HS-5 (cell line): Measurements from ENCODE around the gene TMCC2.

Experiments used
- DNase-seq: peaks from one replicate; pipeline ENCODE4 v3.0.0-alpha.2; 2012; ENCODE audit warnings: low read depth

The TMCC2 gene

DNA sequence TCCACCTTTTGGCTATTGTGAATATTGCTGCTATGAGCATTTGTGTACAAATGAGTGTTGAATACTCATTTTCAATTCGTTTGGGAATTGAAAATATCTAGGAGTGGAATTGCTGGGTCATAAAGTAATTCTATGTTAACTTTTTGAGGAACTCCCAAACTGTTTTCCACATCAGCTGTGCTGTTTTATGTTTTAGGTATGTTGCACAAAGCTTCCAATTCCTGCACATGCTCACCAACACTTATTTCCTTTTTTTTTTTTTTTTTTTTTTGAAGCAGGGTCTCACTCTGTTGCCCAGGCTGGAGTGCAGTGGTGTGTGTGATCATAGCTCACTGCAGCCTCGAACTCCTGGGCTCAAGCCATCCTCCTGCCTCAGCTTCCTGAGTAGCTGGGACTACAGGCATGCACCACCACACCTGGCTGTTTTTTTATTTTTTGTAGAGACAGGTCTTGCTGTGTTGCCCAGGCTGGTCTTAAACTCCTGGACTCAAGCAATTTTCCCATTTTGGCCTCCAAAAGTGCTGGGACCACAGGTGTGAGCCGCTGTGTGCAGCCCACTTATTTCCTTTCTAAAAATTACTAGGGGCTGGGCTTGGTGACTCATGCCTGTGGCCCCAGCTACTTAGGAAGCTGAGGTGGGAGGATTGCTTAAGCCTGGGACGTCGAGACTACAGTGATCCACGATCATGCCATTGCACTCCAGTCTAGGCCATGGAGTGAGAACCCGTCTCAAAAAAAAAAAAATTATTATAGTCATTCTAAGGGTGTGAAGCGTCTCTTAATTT is 33.4 kb downstream of the TMCC2 start:
- no peak for DNase-seq

DNA sequence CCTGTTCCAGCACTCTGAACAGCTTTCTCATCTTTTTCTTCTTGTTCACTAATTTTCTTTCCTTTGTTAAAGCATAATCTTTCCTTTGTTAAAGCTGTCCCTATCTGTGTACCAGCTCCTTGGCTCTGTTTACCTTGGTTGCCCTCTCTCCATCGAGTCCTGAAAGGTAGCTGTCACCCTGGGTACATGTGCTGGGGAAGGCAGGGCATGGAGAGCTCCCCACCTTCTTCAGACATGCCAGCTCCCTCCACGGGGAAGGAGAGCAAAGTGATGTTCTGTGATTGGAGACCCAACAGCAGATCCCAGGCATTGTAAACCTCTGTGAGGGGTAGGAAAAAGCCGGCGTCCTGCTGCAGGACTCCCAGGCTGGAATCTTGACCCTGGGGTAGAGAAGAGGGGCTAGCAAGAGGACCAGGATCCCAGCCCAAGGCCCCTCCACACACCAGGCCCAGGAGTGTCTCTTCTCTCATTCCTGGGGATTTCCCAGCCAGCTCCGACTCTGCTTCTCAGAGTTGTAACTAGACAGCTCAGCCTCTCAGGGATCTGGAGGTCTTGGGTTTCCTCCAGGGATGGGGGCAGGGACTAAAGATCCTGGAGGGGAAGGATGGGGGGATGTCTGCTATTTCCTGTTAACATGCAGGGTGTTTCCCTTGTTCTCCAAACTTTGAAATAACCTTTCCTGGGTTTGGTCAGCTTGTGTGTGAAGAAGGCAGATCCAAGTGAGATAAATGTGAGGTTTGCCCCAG is 34.4 kb downstream of the TMCC2 start:
- DNase-seq, result no peak

DNA sequence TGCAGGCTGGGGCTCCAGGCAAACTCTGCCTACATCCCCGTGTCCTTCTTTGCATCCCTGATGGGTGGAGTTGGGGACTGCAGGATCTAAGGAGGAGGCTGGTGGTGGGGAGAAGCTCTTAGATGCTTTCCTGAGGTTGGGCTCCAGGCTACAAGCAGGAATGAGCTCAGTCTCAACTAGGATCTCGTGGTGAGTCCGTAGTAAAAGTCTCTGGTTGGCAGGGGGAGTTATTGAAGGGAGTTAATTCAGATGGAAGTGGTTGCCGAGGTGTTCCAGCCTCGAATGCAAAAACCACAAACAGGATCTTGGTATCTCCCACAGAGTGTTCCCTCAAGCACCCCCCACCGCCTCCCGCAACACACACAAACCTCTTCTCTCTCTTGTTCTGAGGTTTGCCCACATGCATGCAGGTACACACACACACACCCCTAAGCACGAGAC is 35.0 kb downstream of the TMCC2 start:
- DNase-seq, result no peak

DNA sequence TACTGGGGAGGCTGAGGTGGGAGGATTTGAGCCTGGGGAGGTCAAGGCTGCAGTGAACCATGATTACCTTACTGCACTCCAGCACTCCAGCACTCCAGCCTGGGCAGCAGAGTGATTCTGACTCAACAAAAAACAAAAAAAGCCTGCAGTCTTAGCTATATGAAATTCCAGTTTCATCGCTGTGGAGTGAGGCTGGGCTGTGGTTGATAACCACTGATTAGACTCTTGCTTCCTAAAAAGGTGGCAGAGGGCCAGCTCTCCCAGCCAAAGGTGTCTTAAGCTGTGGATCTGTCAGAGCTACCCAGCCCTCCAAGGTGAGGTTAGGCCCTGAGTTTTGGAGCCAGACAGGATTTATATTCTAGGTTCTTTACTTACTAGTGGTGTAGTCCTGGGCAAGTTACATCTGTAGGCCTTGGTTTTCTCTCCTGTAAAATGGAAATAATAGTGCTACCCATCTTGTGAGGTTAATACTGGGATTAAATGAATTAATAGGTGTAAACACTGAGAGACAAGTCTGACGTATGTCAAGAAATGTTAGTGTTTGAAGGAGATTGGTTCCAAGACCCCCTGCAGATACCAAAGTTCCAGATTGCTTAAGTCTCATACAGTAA is 35.9 kb downstream of the TMCC2 start:
- no peak for DNase-seq

DNA sequence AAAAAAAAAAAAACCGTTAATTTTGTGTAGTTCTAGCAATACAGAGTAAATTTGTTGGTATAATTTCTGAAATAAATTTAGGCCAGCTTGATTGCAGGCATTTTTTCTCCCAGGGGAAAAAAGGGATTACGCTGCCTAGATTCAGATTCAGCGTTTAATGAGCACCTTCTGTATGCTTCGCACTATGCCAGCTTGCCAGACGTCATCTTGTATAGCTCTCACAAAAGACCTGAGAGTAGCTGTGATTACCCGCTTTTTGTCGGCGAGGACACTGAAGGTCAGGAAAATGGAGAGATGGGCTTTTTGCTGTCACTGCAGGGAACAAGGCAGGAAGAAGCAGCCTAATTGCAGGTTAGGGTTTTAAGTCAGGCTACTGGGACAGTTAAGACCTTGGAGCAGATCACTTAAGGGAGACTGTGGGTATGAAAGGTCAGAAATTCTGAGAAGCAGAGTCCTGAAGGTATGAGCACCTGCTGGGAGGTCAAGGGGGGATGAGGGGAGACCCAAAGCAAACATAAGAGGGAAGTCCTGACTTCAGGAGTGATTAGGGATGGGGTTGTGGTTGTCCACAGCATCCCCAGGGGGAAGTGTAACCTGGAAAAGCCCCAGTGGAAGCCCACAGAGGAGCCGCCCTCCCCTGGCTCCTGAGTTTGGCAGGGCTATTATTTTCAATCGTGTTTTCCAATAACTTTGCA is 39.0 kb downstream of the TMCC2 start:
- DNase-seq, result no peak

DNA sequence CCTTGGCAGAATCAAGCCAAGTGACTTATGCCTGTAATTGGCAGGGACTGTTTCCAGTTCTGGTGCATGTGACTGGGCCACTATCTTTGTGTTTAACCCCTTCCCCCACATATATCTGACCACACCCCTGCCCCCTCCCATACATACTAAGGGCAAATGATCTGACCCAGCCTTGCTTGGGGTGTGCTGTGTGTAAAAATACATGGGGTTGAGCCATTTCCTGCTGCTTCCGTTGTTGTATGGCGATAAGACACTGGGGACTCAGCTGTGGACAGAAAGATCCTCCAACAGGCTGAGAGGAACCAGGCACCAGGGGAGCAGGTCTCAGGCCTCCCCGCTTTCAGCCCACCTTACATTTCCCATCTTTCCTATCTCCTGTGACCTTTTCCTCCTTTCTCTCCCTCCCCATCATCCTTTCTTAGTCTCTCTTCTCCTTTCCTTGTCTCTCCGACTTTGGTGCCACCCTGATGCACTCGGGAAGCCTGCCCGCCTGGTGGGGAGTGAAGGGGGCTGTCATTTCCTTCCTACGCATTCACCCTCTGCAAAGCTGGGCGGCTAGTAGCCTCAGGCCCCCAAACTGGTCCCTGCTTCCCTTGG is 39.7 kb downstream of the TMCC2 start:
- no peak for DNase-seq

DNA sequence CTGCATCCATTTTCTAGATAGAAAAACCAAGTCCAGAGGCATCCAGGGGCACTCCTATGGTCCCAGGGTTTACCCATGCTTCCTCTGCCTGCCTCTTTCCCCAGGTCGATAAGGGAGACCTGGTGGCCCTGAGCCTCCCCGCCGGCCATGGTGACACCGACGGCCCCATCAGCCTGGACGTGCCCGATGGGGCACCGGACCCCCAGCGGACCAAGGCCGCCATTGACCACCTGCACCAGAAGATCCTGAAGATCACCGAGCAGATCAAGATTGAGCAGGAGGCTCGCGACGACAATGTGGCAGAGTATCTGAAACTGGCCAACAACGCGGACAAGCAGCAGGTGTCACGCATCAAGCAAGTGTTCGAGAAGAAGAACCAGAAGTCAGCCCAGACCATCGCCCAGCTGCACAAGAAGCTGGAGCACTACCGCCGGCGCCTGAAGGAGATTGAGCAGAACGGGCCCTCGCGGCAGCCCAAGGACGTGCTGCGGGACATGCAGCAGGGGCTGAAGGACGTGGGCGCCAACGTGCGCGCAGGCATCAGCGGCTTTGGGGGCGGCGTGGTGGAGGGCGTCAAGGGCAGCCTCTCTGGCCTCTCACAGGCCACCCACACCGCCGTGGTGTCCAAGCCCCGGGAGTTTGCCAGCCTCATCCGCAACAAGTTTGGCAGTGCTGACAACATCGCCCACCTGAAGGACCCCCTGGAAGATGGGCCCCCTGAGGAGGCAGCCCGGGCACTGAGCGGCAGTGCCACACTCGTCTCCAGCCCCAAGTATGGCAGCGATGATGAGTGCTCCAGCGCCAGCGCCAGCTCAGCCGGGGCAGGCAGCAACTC is 41.3 kb downstream of the TMCC2 start:
- DNase-seq, result no peak

- no peak for DNase-seq
Measured at GRCh38 chr1:205269711-205270110, 42.0 kb downstream of the TMCC2 start.

- no peak for DNase-seq
Measured at GRCh38 chr1:205270271-205270670, 42.5 kb downstream of the TMCC2 start.

- DNase-seq, result no peak
Measured at GRCh38 chr1:205270764-205271163, 43.0 kb downstream of the TMCC2 start.

GRCh38 chr1:205271277-205271676 is 43.5 kb downstream of the TMCC2 start:
- no peak for DNase-seq

GRCh38 chr1:205271745-205272144 is 44.0 kb downstream of the TMCC2 start:
- DNase-seq, result no peak

GRCh38 chr1:205272536-205272935 is 44.8 kb downstream of the TMCC2 start:
- no peak for DNase-seq

DNA sequence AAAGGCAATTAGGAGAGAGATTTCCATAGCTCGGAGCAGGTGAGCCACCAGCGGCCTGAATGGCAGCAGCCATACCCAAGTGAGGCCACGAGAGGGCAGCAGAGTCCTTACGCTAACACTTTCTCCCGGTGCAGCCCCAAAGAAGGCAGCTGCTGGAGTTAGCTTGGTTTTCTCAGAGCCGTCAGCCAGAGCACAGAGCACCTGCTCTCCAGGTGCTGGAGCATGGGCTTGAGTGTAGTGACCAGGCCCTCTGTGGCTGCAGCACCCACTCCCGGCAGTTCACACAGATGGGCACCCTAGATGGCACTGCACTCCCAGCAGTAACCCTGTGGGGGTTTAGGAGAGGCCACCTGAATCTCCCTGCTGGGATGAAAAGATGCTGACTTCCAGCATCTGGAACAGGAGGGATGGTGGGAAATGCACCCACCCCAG is 45.8 kb downstream of the TMCC2 start:
- no peak for DNase-seq

DNA sequence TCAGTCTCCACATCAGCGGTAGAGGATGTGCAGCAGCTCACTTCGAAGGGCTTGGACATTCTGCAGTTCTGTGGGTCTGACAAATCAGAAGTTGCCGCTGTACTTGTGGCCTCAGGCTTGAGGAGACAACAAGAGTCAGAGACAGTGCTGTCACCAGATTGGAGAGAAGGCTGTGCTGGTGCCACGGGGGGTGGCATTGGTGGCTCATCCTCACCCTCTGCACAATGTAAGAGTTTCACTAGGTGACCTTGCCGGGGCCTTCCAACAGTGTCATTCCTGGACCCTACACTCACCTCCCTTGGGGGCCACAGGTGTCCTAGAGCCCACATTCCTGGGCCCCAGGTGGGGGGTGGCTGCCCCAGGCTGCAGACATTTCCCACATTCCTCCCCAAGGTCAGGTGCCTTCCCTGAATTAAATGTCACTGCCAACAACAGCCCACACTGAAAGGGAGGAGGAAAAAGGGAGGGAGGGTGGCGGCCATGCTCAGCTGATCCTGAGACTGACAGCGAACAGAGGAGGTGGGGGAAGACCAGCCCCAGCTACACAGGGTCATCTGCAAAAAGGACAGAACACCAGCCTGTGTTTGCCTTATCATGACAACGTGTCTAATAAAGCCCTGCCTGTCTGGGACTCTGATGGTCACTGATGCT is 46.4 kb downstream of the TMCC2 start:
- DNase-seq, result no peak

DNA sequence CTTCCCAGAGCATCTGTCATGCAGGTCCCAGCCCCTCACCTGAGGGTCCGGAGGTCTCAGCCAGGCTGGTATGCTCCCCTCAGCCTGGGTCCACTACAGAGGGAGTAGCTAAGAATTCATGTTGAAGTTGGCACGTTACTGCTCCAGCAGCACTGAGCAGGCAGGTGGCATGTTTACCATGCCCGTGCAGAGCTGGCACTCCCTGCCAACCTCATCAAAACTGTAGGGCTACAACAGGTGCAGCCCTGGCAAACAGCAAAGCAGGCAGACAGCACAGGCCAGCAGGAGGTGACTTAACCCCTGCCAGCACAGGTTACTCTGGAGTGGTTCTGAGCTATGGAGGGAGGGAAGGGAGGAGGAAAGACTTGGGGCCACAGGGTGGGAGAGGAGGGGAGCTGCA is 47.4 kb downstream of the TMCC2 start:
- no peak for DNase-seq

DNA sequence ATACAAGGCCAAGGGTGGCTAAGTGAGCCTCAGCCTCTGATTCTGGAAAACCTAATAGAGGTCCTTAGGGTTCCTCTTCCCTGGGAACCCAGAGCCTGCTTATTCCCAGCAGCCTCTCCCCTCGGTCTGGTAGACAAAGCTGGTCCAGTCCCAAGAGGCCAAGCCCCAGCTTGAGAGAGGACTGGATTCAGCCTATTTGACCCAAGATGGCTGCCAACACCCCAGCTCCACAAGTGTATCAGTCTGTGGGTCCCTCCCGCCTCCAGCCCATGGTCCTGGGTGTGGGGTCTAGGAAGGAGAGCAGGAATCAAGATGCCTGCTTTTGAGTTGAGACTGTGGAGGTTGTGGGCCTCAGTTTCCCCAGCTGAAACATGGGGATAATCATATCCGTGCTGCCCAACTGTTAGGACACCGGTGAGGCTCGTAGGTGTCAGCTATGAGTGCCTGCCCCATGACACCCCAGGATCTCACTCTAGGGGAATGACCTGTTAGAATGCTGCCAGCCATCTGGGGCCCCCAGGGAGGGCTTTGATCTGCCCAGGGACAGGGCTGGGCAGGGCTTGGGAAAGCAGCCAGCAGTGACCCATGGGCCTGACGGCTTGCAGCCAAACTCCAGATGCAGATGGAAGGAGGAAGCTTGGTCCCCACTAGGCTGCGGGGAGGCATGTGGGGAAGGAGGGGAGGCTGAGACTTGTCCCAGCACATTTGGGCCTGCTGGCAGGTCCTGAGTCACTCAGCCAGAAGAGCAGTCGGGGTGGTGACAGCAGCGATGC is 48.4 kb downstream of the TMCC2 start:
- no peak for DNase-seq

GRCh38 chr1:205276689-205277065 is 48.9 kb downstream of the TMCC2 start:
- no peak for DNase-seq

DNA sequence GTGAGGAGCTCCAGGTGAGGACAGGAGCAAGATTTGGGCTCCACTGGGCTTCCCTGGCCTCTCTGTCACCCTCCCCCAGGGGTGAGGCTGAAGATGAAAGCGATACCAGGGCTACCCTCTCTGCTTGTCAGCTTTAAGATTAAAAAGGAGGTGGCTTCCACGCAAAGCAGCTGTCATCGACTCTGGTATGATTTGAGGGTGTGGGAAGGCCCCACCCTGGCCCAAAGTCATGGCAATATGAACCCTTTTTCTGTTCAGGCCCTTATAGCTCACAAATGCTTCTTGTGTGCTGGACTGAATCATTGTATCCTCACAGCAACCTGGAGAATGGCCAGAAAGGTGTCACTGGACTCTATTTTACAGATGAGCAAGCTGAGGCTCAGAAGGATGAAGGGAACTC is 52.2 kb downstream of the TMCC2 start:
- no peak for DNase-seq
